ENCODE results near the gene HIVEP3.

HIVEP3 gene

GRCh38 chr1:41868241-41868998 lies 50.3 kb downstream of the HIVEP3 start:
- no peak for DNase-seq

GRCh38 chr1:41866285-41866684 lies 52.4 kb downstream of the HIVEP3 start:
- no peak for DNase-seq

GRCh38 chr1:41864471-41865040 lies 54.2 kb downstream of the HIVEP3 start:
- no peak for DNase-seq

GRCh38 chr1:41863718-41864117 lies 55.0 kb downstream of the HIVEP3 start:
- DNase-seq, result no peak

- peak; percentile 92 for DNase-seq
Measured at GRCh38 chr1:41862384-41863221, 56.1 kb downstream of the HIVEP3 start.

- peak; percentile 63 for DNase-seq
Measured at GRCh38 chr1:41861535-41862383, 57.0 kb downstream of the HIVEP3 start.

- DNase-seq, result no peak
Measured at GRCh38 chr1:41860771-41861170, 58.0 kb downstream of the HIVEP3 start.

GRCh38 chr1:41860214-41860613 lies 58.5 kb downstream of the HIVEP3 start:
- no peak for DNase-seq

- no peak for DNase-seq
Measured at GRCh38 chr1:41859686-41860085, 59.0 kb downstream of the HIVEP3 start.

- DNase-seq, result peak; percentile 36
Measured at GRCh38 chr1:41856944-41857285, 61.8 kb downstream of the HIVEP3 start.

GRCh38 chr1:41856151-41856943 lies 62.4 kb downstream of the HIVEP3 start:
- DNase-seq, result no peak

GRCh38 chr1:41855713-41856112 lies 63.0 kb downstream of the HIVEP3 start:
- no peak for DNase-seq

- DNase-seq, result no peak
Measured at GRCh38 chr1:41853907-41854306, 64.8 kb downstream of the HIVEP3 start.

GRCh38 chr1:41852091-41852490 lies 66.6 kb downstream of the HIVEP3 start:
- no peak for DNase-seq

- peak; percentile 76 for DNase-seq
Measured at GRCh38 chr1:41851589-41851988, 67.1 kb downstream of the HIVEP3 start.

GRCh38 chr1:41850029-41850428 lies 68.7 kb downstream of the HIVEP3 start:
- DNase-seq, result no peak

- no peak for DNase-seq
Measured at GRCh38 chr1:41849211-41849759, 69.4 kb downstream of the HIVEP3 start.

GRCh38 chr1:41848216-41848952 lies 70.3 kb downstream of the HIVEP3 start:
- no peak for DNase-seq

GRCh38 chr1:41847733-41848132 lies 71.0 kb downstream of the HIVEP3 start:
- no peak for DNase-seq

- peak; percentile 55 for DNase-seq
Measured at GRCh38 chr1:41846625-41847405, 71.9 kb downstream of the HIVEP3 start.
